NT2/D1 (cell line): ENCODE data around the gene M1AP.

ENCODE experiments used
- YY1 ChIP-seq: IDR thresholded peaks from 2 replicates; pipeline ENCODE4 v1.6.1; 2011; ENCODE audit not compliant: insufficient read length, insufficient read depth
- ZNF274 ChIP-seq: IDR thresholded peaks from 2 replicates; pipeline ENCODE4 v1.6.1; 2011; ENCODE audit warnings: mild to moderate bottlenecking, low read depth, low read length

DNA sequence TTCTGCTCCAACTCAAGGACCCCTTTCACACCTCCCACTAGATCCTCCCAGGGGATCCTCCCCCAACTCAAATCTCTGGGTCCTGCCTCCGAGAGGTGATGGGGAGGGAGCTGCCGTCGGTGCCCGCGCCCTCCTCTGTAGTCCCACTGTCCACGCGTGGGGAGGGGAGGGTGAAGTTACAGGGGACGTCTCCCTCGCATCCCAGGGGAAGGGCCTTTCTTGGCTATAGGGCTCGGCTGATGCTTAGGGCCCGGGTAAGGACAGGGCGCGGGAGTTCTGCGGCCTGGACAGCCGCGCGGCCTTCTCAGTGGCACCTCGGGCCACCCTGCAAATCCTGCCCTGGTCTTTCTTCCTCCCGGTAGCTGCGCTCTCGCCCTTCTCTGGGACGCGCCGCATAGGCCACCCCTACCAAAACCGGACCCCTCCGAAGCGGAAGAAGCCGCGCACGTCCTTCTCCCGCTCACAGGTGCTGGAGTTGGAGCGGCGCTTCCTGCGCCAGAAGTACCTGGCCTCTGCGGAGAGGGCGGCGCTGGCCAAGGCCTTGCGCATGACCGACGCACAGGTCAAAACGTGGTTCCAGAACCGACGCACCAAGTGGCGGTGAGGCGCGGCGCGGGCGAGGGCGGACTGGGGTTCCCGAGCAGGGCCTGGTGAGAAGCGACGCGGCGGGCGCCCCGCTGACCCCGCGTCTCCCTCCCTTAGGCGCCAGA, 132.7 kb downstream of the M1AP start:
- no peak for TF ChIP-seq YY1
- no peak for TF ChIP-seq ZNF274
